HG03066 (cell line): Measurements from ENCODE around the gene DHRS7B.

ENCODE experiments used
- ATAC-seq: cut with Tn5 transposase; IDR thresholded peaks from one replicate; pipeline ENCODE4 v1.9.1; 2021; ENCODE audit warnings: low read depth; ENCODE audit not compliant: unreplicated experiment

DHRS7B gene

GRCh38 chr17:21231533-21231932 lies 104.8 kb downstream of the DHRS7B start:
- no peak for ATAC-seq

DNA sequence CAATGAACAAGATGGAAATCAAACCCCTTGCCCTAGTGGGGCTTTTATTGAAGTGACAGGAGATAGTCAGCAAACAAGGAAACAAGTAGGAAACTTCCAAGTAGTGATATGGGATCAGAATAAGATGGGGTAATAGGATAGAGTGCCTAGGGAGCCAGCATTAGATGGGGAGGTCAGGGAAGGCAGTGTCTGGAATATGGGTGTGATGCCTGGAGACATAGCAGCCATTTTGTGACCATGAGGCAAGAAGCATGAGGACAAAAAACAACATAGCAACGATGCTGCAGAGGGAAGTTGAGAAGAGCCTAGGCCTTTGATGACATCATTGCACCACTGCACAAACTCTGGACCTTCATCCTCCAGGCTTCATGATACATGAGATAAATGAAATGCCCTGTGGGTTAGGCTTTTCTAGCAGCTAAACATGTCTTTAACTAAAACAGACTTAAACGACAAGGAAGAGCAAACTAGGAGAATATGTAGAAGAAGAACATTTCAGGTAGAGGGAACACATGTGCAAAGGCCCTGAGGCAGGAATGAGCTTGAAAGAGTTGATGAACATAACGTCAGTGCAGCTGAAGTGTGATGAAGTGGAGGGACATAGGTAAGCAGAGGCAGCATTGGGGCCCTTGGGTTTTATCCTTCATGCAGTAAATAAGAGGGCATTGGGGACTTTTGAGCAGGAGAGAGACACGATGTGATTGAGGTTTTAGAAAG lies 105.4 kb downstream of the DHRS7B start:
- ATAC-seq = no peak

- ATAC-seq = no peak
Observed at GRCh38 chr17:21233581-21234347, 107.0 kb downstream of the DHRS7B start.

- no peak for ATAC-seq
Observed at GRCh38 chr17:21235921-21236320, 109.2 kb downstream of the DHRS7B start.

GRCh38 chr17:21239680-21240368 lies 113.1 kb downstream of the DHRS7B start:
- no peak for ATAC-seq

DNA sequence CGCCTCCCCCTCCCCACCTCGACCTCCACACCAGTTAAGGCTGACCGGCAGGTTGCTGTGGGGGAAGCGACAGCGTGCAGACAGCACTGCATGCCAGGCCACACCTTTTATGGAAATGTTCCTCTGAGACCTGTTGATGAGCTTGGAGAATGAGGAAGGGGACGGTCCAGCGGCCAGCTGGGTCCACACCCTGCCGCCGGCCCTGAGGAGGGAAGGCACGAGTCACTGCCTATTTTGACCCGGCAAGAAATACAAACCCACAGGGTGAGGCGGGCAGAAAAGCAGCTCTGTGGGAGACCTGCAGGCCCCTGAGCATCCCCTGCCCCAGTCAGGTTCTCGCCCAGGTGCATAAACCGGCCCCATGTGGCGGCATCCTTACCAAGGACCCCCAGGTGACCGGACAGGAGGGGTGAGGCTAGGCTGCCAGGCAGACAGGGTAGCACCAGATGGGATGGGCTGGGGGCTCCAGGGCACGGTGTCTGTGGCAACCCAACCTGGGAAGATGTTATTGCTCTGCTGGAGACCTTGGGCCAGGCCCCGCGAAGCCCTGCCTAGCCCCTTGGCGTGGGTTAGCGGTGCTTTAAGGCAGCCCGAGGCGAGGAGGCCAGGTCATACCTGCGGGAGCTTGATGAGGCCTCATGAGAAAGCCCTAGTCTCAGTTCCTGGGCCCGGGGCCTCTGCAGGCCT lies 113.7 kb downstream of the DHRS7B start:
- ATAC-seq = no peak
